Kidney capillary endothelial cell (primary cell): Measurements from ENCODE around the gene CCL5.

Experiments used
- DNase-seq: peaks from one replicate; pipeline ENCODE4 v3.0.0-alpha.2; 2018; ENCODE audit warnings: low spot score

CCL5 gene

DNA sequence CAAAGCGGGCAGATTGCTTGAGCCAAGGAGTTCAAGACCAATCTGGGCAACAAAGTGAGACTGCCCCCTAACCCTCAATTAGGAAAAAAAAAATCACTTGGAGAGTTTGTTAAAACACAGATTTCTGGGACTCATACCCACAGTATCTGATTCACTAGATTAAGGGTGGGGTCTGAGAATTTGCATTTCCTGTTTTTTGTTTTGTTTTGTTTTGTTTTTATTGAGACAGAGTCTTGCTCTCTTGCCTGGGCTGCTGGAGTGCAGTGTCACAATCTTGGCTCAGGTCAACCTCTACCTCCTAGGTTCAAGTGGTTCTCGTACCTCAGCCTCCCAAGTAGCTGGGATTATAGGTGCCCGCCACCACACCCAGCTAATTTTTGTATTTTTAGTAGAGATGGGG lies 12.6 kb downstream of the CCL5 start:
- DNase-seq: no peak

DNA sequence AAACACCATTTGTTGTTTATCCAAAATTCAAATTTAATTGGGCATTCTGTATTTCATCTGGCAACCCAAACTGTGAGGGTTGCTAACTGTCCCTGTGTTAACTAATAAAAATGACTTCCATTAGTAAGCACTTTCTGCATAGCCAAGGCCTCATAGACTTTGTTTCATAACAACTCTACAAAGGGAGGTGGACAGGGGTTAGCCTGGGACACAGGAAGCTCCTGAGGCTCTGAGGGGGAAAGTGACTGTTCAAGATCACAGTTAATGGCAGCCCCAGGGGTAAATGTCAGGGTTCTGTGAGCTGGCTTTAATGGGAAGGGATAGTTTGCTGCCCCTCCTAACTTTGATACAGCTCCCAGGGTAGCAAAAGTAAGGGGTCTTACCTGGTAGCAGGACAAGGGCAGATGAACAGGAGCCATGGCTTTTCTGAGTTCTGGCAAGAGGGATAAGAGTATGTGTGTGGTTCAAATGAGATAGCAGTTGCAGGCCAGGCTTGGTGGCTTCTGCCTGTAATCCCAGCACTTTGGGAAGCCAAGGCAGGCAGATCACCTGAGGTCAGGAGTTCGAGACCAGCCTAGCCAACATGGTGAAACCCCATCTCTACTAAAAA lies 13.7 kb downstream of the CCL5 start:
- DNase-seq: no peak

DNA sequence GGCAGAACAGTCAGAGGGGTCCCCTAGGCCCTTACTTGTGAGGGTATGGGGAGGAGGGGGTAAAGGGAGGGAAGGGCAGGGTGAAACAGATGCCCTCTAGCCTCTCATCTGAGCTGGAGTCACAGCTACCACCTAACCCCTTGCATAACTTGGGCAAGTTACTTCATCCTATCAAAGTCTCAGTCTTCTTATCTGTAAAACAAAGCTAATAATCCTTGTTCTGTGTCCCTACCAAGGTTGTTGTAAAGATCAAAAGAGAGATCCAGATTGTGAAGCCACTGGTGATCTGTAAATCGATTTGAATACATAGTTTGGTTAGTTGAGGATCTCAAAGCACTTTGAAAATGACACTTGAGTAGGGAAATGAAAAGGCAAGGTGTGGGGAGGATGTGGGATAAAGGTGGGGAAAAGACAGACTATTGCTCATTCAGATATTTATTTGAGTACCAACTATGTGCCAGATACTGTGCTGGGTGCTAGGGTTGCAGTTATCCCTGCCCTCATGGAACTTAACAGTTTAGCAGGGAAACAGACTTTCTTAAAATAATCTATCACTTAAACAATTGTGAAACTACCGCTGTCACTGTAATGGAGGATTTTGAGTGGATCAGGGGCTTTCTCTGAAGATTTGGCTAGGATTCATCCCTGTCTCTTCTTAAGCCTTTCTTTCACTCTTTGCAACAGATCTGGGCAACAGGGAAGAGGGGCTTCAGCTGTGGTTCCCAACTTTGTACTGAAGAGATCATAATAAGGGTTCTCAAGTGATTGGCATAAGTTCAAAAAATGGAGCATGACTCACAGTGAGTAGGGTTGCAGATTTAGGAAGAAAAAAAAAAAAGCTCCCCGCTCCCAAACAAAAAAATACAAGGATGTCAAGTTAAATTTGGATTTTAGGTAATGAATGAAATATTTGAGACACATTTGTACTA lies 14.5 kb downstream of the CCL5 start:
- DNase-seq: no peak

DNA sequence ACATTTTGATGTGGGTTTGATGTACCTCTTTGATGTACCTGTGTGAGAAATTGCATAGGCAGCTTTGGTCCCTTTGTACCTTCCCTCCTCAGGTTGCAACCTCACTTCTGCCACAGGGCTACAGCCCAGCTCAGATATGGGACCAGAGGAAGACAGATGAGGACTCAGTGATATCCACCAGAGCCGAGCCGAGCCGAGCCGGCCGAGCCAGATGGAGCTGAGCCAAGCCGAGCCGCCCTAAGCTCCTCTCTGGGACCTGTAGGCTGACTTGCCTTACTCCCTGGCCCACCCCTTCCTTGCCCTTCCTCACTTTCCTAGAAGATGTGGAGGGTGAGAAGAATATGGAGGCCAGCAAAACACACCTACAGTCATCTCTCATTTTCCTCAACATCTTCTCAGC lies 15.3 kb downstream of the CCL5 start:
- DNase-seq: no peak

DNA sequence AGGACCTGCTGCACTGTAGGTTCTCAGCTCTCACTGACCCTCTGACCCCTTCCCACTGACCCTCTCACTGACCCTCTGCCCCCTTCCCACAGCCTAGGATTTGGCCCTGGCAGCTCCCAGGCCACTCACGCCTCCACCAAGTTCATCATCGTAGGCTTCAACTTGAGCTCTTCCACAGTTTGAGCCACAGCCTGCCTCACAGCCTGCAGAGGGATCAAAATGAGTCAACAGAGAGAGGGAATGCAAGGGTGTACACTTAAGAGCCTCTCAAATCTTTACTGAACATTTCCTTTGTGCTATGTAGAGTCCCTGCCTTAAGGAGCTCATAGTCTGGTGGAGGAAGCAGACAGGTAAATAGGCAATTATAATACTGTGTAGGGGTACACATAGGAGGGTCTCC lies 23.6 kb downstream of the CCL5 start:
- no peak for DNase-seq

DNA sequence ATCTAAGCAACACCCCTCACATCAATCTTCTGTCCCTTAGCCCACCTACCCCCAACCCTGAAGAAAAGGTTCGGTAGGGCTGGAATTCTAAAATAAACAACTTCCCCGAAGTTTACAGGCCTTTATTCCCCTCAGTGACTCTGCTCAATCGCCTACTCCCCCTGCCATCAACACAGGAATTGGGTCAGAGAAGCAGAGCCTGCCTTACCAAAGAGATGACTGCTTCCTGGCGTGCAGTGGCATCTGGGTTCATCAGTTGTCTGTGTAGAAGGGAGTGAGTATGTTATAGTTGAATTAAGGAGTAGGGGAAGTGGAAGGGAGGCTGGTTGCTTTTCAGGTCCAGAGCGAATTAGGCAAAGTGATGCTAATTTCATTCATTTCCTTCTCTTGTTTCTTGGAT lies 24.2 kb downstream of the CCL5 start:
- DNase-seq: no peak

DNA sequence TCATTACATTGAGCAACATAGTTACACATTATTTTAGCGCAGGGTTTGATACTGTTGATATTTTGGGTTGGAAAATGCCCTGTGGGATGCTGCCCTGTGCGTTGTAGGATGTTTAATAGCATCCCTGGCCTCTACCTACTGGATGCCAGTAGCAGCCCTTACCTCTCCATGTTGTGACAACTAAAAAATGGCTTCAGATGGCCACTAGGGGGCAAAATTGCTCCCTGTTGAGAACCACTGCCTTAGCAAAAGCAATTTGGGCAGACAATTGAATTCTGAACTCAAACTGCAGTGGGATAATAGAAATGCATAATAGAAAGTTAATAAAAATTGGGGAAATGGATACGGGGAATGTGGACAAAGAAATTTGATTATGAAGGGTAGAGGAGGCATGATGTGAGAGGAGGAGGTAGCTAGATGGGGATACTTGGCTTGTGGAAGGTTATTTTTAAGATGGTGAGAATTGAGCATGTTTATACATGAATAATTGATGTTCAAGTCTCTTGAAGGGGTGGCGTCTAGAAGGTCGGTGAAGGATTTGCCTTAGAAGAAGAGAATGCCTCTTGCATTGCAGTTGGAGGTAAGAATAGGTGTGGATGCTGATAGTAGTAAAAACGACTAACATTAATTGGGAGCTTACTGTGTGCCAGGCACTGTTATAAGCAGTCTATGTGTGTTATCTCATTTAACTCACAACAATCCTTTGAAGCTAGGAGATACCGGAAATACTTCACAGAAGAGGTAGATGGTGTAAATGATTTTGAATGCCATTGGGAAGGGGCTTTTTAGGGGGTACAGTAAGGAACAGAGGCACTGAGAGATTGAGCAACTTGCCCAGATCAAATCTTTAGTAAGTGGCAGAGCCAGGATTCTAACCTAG lies 30.5 kb downstream of the CCL5 start:
- DNase-seq: peak; percentile 76

DNA sequence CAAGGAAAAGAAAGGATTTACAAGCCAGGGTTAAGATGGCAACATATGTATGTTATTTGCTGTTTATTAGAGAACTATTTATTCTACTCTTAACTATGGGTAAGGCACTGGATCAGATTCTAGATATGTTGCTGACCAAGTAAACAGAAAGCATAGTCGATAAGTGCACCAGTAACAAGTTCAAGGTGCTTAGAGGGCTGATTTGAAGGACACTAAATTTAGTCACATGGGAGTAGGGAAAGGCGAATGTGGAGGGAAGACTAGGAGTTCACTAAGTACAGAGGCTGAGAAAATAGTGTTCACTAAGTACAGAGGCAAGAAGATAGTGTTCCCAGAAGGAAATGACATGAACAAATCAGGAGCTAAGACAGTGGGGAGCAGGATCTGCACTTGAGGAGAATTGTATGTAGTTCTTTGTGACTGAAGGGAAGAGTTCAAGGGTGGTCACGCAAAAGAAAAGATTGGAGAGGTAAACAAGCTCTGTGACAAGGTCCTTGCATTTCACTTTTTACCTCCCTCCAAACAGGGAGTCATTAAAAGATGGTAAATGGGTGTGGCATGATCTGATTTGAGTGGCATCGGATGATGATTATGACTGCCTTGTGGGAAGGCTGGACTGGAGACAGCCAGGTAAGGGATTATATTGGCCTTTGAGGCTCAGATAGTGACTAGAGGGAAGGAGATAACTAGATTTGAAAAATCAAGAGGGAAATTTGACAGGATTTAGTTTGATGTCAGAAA lies 32.4 kb downstream of the CCL5 start:
- DNase-seq: no peak

DNA sequence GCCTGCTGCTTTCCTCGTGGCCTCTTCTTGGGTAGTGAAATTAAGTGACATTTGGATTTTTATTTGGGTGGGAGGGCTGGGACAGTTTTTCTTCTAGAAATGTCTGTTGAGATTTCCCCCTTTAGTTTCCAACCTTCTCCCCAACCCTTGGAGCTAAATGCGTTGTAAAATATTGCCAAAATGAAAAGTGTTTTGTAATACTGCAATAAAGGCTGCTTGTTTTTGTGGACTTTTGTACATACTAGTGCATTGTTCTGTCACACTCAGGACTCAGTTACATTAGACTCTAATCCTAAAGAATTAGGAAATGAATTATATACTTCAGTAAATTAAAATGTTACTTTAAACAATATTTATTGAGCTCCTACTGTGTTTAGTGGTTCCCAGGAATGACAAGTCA lies 33.2 kb downstream of the CCL5 start:
- no peak for DNase-seq

DNA sequence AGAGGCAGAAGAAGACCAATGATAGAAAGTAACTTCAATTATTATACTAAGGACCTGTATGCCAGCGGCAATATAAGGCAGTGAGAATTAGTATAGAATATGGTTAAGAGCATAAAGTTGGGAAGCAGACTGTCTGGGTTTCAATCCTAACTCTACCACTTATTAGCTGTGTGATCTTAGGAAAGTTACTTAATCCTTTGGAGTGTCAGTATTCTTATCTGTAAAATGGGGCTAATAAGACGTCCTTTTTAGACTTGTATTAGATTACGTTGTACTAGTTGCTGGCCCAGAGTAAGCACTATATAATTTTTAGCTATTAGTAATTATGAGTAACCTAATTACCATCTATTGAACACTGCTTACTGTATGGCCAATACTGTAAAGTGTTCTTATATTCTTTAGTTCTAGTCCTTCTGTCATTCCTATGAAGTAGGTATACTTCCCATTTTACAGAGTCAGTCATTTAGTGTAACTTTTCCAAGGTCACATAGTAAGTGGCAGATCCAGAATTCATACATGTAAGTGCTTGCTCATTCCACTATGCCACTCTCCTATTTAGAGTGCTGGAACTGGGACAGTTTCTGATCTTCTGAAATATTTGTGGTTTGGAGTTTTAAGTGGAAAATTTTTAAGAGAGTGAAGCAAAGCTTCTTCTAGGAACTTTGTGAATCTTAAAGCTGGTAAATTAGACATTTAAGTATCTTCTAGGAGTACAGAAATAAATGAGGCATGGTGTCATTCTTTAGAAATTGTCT lies 33.9 kb downstream of the CCL5 start:
- DNase-seq: no peak

DNA sequence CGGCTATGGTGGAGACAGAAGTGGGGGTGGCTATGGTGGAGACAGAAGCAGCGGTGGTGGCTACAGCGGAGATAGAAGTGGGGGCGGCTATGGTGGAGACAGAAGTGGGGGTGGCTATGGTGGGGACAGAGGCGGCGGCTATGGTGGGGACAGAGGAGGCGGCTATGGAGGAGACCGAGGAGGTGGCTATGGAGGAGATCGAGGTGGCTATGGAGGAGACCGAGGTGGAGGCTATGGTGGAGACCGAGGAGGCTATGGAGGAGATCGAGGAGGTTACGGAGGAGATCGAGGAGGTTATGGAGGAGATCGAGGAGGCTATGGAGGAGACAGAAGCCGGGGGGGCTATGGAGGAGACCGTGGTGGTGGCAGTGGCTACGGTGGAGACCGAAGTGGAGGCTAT lies 35.6 kb downstream of the CCL5 start:
- DNase-seq: no peak

DNA sequence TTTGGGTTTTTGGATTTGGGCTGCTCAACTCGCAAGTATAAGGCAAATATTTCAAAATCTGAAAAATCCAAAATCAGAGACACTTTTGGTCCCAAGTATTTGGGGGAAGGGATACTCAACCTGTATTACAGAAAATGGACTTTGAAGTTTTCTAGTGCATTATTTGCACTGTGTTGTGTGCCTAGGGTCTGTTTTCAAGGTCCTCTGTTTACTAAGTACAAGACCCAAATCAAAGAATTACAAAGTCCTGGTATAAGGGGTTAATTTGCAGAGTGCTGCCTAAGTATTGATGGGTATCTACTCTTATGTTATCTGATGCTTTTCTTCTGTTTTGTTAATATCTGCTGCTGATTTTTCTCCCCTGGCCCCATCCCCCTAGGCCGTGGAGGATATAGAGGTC lies 36.5 kb downstream of the CCL5 start:
- no peak for DNase-seq

DNA sequence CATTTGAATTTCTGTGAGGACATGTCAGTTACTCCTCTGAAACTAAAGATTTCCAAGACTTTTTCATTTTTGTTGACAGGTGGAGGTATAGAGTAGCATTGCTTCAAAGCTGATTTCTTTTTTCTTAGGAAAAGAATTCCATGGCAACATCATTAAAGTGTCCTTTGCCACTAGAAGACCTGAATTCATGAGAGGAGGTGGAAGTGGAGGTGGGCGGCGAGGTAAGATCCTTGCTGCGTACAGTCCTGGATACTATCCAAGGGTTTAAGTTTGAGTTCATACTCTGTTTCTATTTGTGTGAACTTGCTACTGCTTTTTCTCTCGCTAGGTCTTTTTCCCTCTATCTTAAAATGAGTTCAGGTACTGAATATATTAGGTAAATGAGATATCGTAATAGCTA lies 37.9 kb downstream of the CCL5 start:
- DNase-seq: no peak

DNA sequence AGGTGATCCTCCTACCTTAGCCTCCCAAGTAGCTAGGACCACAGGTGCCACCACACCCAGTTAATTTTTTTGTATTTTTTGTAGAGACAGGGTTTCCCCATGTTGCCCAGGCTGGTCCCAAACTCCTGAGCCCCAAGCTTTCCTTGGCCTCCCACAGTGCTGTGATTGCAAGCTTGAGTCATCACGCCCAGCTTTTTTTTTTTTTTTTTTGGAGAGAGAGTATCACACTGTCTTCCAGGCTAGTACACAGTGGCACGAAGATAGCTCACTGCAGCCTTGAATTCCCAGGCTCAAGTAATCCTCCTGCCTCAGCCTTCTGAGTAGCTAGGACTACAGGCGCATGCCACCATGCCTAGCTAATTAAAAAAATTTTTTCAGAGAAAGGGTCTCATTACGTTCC lies 38.7 kb downstream of the CCL5 start:
- DNase-seq: no peak

DNA sequence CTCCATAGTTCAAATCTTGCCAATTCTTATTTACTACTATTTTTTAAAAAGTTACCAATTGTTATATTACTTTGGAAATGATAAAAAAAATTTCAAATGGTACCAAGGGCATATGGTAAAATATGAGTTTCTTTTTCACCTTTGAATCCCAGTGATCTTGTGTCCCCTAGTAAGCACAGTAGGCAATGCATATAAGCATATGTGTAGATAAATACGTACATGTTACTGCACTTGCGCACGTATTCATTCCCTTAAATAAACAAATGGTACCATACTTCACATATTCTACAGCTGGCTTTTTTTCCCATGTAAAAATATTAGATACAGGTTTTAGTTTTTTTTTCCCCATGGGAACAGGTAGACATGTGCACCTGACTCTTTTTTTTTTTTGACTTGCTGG lies 39.1 kb downstream of the CCL5 start:
- DNase-seq: no peak

DNA sequence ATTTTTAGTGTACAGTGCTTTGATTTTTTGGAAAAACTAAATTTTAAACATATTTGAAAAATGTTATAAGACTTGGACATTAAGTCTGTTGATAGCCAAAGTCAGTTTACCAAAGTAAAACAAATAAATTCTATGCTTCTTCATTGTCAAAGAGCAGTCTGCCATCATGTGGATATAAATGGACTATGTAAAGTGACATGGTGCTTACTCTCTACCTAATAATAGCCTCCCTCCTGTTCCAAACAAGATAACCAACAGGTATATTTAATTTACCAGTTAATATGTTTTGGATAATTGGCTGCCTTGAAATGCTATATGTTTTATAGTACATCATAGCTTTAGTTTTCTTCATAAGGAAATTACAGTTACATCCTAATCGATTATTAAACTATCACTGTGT lies 55.0 kb downstream of the CCL5 start:
- no peak for DNase-seq
